Activated CD4-positive, alpha-beta T cell treated with anti-CD3 and anti-CD28 coated beads for 36 hours (primary cell): Measurements from ENCODE around the gene CSTPP1. TPM values are rescaled to one million over a fixed set of nuclear protein-coding genes. Genes with fewer than 3 reads are reported as not detected.
"Not testable (repeated sequence)": the region's sequence is repeated elsewhere in the genome, so short reads cannot be mapped to it uniquely, and the experiment has no call there.

Experiments
- ATAC-seq: fragments of 200-7000 bp; cut with Tn5 transposase; one replicate; pipeline ENCODE4 v1.10.0; 2021; ENCODE audit warnings: mild to moderate bottlenecking, moderate library complexity
- CTCF ChIA-PET: fragments of 350-600 bp; sonication (Branson Sonifier 250); formaldehyde crosslinking; loops from one replicate; lab custom pipeline; 2021; ENCODE audit warnings: antibody characterized with exemption; lab: Charles Lee
- POLR2A ChIA-PET: fragments of 350-600 bp; sonication (Branson Sonifier 250); formaldehyde crosslinking; loops from one replicate; lab custom pipeline; 2021; ENCODE audit warnings: antibody characterized with exemption, inconsistent platforms; lab: Charles Lee
- DNase-seq: peaks from one replicate; pipeline ENCODE4 v3.0.0-alpha.2; 2020
- H3K27ac Mint-ChIP-seq: one replicate; pipeline ENCODE4 v1.8.0; 2021; ENCODE audit warnings: mixed read lengths
- H3K27me3 Mint-ChIP-seq: one replicate; pipeline ENCODE4 v1.8.0; 2021; ENCODE audit warnings: mixed read lengths
- H3K36me3 Mint-ChIP-seq: one replicate; pipeline ENCODE4 v1.8.0; 2021; ENCODE audit warnings: low read depth, mixed read lengths
- H3K4me1 Mint-ChIP-seq: one replicate; pipeline ENCODE4 v1.8.0; 2021; ENCODE audit warnings: mixed read lengths
- H3K4me3 Mint-ChIP-seq: one replicate; pipeline ENCODE4 v1.8.0; 2021; ENCODE audit warnings: mild to moderate bottlenecking, moderate library complexity, mixed read lengths
- H3K9me3 Mint-ChIP-seq: one replicate; pipeline ENCODE4 v1.8.0; 2021; ENCODE audit warnings: low read depth, mixed read lengths
- intact Hi-C, 2 experiments: fragments of 100-400 bp; cut with DNase I in 1 of 2; cut with micrococcal nuclease in 1 of 2; formaldehyde crosslinking; loops; one replicate each; pipeline versions ENCODE4 v1.14.2 to v1.15.1; 2022 to 2024; cut with DNase I, micrococcal nuclease
- total RNA-seq, 2 experiments: library from RNA; stranded (reverse); gene quantifications; one replicate each; pipeline ENCODE4 v1.2.3, GENCODE V29; 2021

The CSTPP1 gene
- total RNA-seq, 2 experiments from 2014 or later = 17.9 to 18.6 TPM

DNA sequence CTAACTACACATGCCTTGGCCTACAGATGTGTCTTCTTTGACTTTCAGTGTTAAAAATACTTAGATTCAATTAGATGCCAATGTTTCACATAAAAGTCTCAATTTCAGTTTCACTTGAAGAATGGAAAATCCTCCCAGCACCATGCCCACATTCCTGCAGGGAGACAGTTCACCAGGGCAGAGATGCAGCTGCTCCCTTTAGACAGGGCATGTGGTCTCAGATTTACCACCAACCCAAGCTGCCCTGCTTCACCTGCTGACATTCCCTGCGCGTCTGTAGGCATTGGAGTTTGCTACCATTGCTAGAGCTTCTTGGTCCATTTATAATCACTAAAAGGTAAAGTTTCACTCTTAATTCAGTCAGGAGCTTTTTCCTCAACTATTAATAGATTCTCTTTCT, 126.2 kb downstream of the CSTPP1 start:
- no peaks in the 10 kb centered on the region for H3K27me3 Mint-ChIP-seq
- H3K4me3 Mint-ChIP-seq = no peak overlapping the region
- H3K36me3 Mint-ChIP-seq = peaks cover 9% of the 10 kb centered on the region
- intact Hi-C loops = no loop called here
- DNase-seq = no peak
- peaks cover 6% of the 10 kb centered on the region for H3K4me1 Mint-ChIP-seq
- no peak overlapping the region for H3K27ac Mint-ChIP-seq
- ChIA-PET CTCF (interaction anchor here (1.0 to 1.2 kb wide), 2 partner anchors 11 to 13 kb away, joined by 3 to 4 read pairs; no protein-coding TSS in a partner anchor), POLR2A (no interaction called here)
- H3K9me3 Mint-ChIP-seq = no peaks in the 10 kb centered on the region
- ATAC-seq = no peak

DNA sequence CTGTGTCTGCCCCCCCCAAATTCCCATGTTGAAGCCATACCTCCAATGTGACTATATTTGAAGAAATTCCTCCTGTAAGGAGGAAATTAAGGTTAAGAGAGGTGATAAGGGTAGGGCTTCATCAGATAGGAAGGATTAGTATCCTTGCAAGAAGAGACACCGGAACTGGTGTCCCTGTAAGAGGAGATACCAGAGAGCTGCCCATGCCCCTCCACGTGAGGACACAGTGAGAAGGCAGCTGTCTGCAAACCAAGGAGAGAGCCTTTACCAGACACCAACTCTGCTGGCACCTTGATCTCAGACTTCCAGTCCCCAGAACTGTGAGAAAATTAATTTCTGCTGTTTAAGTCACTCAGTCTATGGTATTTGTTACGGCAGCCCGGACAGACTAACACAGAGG, 130.8 kb downstream of the CSTPP1 start:
- ATAC-seq = no peak
- H3K36me3 Mint-ChIP-seq = peaks cover 6% of the 10 kb centered on the region
- POLR2A ChIA-PET = no interaction called here
- no peak overlapping the region for H3K27ac Mint-ChIP-seq
- no peaks in the 10 kb centered on the region for H3K27me3 Mint-ChIP-seq
- H3K4me1 Mint-ChIP-seq = no peaks in the 10 kb centered on the region
- H3K4me3 Mint-ChIP-seq = no peak overlapping the region
- no peaks in the 10 kb centered on the region for H3K9me3 Mint-ChIP-seq
- no peak for DNase-seq
- CTCF ChIA-PET = no interaction called here
- intact Hi-C loops = no loop called here

DNA sequence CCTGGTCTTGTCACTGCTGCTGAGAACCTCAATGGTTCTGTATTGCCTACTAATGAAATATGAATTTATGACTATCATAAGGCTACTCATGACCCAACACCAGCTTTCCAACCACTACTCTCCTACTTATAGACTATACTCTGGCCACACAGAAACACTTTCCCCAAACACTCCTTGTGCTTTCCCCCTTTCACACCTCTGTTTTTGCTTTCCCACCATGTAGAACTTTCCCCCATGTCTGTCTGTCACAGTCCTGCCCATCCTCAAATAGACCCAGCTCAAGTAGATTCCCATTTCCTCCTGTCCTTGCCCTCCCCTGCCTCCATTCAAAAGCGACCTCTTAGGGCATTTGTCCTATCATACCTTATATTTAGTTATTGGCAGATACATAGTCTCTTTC, 134.2 kb downstream of the CSTPP1 start:
- Mint-ChIP-seq H3K27me3 (no peaks in the 10 kb centered on the region), H3K4me1 (no peaks in the 10 kb centered on the region), H3K4me3 (no peak overlapping the region), H3K27ac (no peak overlapping the region), H3K9me3 (no peaks in the 10 kb centered on the region), H3K36me3 (no peaks in the 10 kb centered on the region)
- ATAC-seq (no peak), DNase-seq (no peak)
- POLR2A ChIA-PET = no interaction called here
- intact Hi-C loops = no loop called here
- CTCF ChIA-PET = interaction anchor here (0.5 to 2.0 kb wide), 4 partner anchors 10 to 1001 kb away, joined by 3 to 5 read pairs (median 4); no protein-coding TSS in a partner anchor

DNA sequence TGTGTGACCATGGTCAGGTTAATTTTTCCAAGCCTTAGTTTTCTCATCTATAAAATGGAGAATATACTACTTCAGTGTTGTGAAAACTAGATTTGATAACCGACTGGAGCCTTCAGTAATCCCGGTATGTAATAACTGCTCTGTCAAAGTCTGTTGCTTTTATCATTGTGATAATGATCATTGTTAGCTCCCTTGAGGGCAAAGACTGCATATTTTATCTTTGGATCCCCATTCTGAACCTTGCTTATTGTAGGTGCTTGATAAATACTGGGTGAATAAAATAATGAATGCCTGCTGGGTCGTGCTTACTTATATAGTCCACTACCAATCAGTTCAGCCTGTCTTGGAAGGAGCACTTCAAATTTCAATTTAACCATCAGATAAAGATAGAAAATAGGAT, 134.8 kb downstream of the CSTPP1 start:
- ATAC-seq (no peak), DNase-seq (no peak)
- Mint-ChIP-seq H3K4me3 (no peak overlapping the region), H3K4me1 (no peaks in the 10 kb centered on the region), H3K9me3 (no peaks in the 10 kb centered on the region), H3K36me3 (no peaks in the 10 kb centered on the region), H3K27ac (no peak overlapping the region), H3K27me3 (no peaks in the 10 kb centered on the region)
- intact Hi-C loops = no loop called here
- ChIA-PET CTCF (interaction anchor here (0.5 to 2.0 kb wide), 3 partner anchors 15 to 1001 kb away, joined by 3 to 5 read pairs (median 3); no protein-coding TSS in a partner anchor), POLR2A (no interaction called here)

DNA sequence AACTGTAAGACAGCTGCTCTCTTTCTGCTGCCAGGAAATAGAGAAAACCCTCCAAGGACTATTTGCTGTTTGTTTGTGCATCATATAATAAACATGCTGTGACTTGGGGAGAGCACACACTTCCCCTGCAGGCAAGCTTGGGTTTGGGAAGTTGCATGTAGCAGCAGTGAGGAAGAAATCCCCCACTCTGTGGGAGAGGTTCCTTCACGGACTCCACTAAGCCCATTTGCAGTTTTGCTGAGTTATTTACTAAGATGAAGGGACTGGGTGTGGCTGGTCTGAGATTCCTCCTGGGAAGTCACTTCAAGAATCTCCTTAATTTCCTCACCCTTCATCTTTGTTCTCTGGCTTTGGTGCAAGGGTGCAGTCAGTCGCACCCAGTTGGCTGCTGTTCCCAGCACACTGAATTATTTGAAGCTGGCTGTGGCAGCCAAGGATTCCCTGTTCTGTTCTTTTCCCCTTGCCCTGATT, 135.3 kb downstream of the CSTPP1 start:
- ATAC-seq = no peak
- intact Hi-C loops = no loop called here
- Mint-ChIP-seq H3K4me1 (no peaks in the 10 kb centered on the region), H3K9me3 (no peaks in the 10 kb centered on the region), H3K4me3 (no peak overlapping the region), H3K36me3 (no peaks in the 10 kb centered on the region), H3K27ac (no peak overlapping the region), H3K27me3 (no peaks in the 10 kb centered on the region)
- ChIA-PET CTCF (interaction anchor here (0.7 to 2.0 kb wide), 5 partner anchors 10 to 83 kb away, joined by 3 to 5 read pairs (median 3); no protein-coding TSS in a partner anchor), POLR2A (no interaction called here)
- no peak for DNase-seq

DNA sequence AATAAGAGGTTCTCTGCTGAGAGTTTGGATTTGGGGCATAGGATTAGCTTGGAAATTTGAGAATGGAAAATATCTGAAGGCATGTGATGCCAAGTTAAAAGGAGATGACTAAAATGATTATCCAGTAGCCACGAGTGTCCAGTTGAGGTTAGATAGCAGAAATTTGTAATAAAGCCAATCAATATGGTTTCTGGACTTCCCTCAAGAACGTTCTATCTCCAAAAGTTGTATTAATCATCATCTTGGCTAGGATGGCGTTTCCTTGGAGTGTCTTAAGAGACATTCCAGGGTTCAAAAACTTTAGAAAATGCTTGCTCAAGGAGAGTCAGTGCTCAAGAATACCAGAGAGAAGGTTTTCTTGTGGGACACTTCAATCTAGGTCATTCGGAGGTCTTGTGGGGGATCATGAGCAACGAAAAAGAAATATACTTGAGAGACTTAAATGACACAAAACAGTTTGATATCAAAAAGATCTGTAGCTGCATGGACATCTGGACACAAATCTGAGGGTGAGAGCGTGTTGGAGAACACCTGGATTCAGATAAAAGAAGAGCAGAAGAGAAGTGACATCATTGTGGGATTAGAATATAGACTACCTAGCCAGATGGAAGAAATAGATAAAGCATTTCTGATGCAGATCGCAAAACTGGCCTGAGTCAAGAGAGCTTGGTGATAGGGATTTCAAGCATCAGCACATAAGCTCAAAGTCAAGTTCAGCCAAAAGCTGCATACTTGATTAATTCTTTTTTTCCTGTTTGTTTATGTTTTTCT, 142.4 kb downstream of the CSTPP1 start:
- no peak for DNase-seq
- no peaks in the 10 kb centered on the region for H3K27me3 Mint-ChIP-seq
- no peak overlapping the region for H3K27ac Mint-ChIP-seq
- ChIA-PET CTCF (no interaction called here), POLR2A (no interaction called here)
- no peaks in the 10 kb centered on the region for H3K36me3 Mint-ChIP-seq
- ATAC-seq = no peak
- no peak overlapping the region for H3K4me3 Mint-ChIP-seq
- intact Hi-C loops = no loop called here
- peaks cover 4% of the 10 kb centered on the region for H3K4me1 Mint-ChIP-seq
- no peaks in the 10 kb centered on the region for H3K9me3 Mint-ChIP-seq

DNA sequence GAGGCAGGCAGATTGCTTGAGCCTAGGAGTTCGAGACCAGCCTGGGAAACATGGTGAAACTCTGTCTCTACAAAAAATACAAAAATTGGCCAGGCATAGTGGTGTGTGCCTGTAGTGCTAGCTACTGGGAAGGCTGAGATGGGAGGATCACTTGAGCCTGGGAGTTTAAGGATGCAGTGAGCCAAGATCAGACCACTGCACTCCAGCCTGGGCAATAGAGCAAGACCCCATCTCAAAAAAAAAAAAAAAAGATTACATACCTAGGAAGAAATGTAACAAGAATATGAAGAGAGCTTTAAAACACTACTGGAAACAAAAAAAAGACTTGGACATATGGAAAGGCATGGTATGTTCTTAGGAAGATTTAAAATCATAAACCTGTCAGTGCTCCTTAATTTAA, 144.2 kb downstream of the CSTPP1 start:
- CTCF ChIA-PET = interaction anchor here (0.6 to 1.5 kb wide), 5 partner anchors 9 to 214 kb away, joined by 3 to 5 read pairs (median 3); no protein-coding TSS in a partner anchor
- H3K4me1 Mint-ChIP-seq, ATAC-seq, H3K36me3 Mint-ChIP-seq, intact Hi-C loops, H3K27ac Mint-ChIP-seq, H3K27me3 Mint-ChIP-seq, H3K4me3 Mint-ChIP-seq, DNase-seq, H3K9me3 Mint-ChIP-seq: not testable (repeated sequence)
- POLR2A ChIA-PET = interaction anchor here (0.7 kb wide), 1 partner anchor 753 kb away, joined by 3 read pairs; no protein-coding TSS in a partner anchor

DNA sequence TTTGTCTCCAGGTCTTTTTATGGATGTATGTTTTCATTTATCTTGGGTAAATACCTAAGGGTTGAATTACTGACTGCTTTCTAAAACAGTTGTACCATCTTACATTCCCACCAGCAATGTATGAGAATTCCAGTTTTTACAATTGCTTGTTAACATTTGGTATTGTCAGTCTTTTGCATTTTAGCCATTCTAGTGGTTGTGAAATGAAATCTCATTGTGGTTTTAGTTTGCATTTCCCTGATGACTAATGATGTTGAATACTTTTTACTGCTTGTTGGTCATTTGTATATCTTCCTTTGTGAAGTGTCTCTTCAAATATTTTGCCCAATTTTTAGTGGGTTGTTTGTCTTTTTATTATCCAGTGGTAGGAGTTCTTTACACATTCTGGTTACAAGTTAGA, 147.4 kb downstream of the CSTPP1 start:
- no peaks in the 10 kb centered on the region for H3K9me3 Mint-ChIP-seq
- intact Hi-C loops = no loop called here
- ChIA-PET POLR2A (no interaction called here), CTCF (no interaction called here)
- no peaks in the 10 kb centered on the region for H3K27me3 Mint-ChIP-seq
- no peaks in the 10 kb centered on the region for H3K36me3 Mint-ChIP-seq
- DNase-seq (no peak), ATAC-seq (no peak)
- no peak overlapping the region for H3K27ac Mint-ChIP-seq
- H3K4me3 Mint-ChIP-seq = no peak overlapping the region
- peaks cover 7% of the 10 kb centered on the region for H3K4me1 Mint-ChIP-seq

DNA sequence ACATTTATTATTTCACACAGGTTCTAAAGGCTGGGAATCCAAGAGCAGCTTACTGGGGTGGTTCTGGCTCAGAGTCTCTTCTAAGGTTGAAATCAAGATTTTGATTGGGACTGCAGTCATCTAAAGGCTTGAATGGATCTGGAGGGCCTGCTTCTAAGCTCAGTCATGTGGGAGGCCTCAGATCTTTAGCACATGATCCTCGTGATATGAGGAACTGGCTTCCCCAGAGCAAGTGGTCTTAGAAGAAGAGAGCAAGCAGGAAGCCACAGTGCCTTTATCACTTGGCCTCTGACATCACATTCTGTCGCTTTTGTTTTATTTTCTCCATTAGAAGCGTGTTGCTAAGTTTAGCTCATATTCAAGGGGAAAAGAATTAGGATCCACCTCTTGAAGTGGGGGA, 151.2 kb downstream of the CSTPP1 start:
- intact Hi-C loops = no loop called here
- DNase-seq (no peak), ATAC-seq (no peak)
- H3K36me3 Mint-ChIP-seq = no peaks in the 10 kb centered on the region
- H3K9me3 Mint-ChIP-seq = no peaks in the 10 kb centered on the region
- H3K27me3 Mint-ChIP-seq = no peaks in the 10 kb centered on the region
- ChIA-PET CTCF (no interaction called here), POLR2A (interaction anchor here (0.6 kb wide), 1 partner anchor 197 kb away, joined by 4 read pairs; no protein-coding TSS in a partner anchor)
- no peak overlapping the region for H3K27ac Mint-ChIP-seq
- H3K4me3 Mint-ChIP-seq = no peak overlapping the region
- H3K4me1 Mint-ChIP-seq = peaks cover 7% of the 10 kb centered on the region

DNA sequence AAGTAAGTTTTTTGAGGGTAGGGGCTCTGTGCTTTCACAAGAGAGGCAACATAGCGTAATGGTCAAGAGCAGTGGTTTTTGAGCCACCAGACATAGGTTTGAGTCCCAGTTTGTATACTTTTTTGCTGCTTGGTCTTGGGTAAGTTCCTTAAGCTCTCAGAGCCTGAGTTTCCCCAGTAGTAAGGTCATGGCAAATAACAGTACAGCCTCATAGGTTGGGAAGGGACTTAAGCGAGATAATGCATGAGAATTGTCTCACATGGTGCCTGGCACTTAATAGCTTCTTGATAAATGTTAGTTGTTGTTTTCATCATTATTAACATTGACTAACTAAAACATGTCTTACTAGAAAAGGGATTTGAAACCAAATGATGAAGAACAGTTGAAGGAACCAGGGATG, 157.0 kb downstream of the CSTPP1 start:
- intact Hi-C loops = no loop called here
- Mint-ChIP-seq H3K4me1 (no peaks in the 10 kb centered on the region), H3K9me3 (no peaks in the 10 kb centered on the region), H3K27ac (no peak overlapping the region), H3K36me3 (no peaks in the 10 kb centered on the region), H3K4me3 (no peak overlapping the region), H3K27me3 (no peaks in the 10 kb centered on the region)
- ChIA-PET CTCF (interaction anchor here (0.6 to 1.2 kb wide), 2 partner anchors 157 to 661 kb away, joined by 3 read pairs; partner anchors contain the start of gene CSTPP1), POLR2A (no interaction called here)
- no peak for ATAC-seq
- no peak for DNase-seq

DNA sequence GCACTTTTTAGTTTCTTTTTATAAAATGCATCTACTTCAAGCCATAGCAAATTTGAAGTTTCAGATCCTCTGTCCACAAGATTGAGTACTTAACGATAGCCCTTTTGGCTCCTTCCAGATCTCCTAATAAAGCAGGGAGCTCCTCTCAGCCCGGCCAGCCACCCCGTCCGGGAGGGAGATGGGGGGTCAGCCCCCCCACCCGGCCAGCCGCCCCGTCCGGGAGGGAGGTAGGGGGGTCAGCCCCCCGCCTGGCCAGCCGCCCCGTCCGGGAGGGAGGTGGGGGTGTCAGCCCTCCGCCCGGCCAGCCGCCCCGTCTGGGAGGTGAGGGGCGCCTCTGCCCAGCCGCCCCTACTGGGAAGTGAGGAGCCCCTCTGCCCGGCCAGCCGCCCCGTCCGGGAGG, 160.3 kb downstream of the CSTPP1 start:
- intact Hi-C loops, H3K27me3 Mint-ChIP-seq, POLR2A ChIA-PET, CTCF ChIA-PET, H3K4me1 Mint-ChIP-seq, H3K36me3 Mint-ChIP-seq, DNase-seq, ATAC-seq, H3K27ac Mint-ChIP-seq, H3K9me3 Mint-ChIP-seq, H3K4me3 Mint-ChIP-seq: not testable (repeated sequence)

DNA sequence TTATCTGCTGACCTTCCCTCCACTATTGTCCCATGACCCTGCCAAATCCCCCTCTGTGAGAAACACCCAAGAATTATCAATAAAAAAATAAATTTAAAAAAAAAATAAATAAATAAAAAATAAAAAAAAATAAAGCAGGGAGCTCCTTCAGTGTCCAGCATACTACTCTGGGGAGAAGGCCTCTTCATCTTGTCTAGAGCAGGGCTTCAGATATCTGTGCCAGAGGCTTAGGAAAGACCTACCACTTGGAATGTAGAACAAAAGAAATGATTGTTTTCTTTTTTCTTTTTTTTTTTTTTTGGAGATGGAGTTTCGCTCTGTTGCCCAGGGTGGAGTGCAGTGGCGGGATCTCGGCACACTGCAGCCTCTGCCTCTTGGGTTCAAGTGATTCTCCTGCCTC, 161.7 kb downstream of the CSTPP1 start:
- H3K4me3 Mint-ChIP-seq, POLR2A ChIA-PET, H3K27ac Mint-ChIP-seq, DNase-seq, H3K9me3 Mint-ChIP-seq, H3K27me3 Mint-ChIP-seq, H3K4me1 Mint-ChIP-seq, intact Hi-C loops, H3K36me3 Mint-ChIP-seq, ATAC-seq: not testable (repeated sequence)
- CTCF ChIA-PET = interaction anchor here (0.6 kb wide), 1 partner anchor 74 kb away, joined by 3 read pairs; no protein-coding TSS in a partner anchor
